ENCODE data around the gene IFNL1. TPM values are rescaled to one million over a fixed set of nuclear protein-coding genes. Genes with fewer than 3 reads are reported as not detected.

Gene IFNL1
- 1.0 and 1.1 TPM in 2 replicates for total RNA-seq (2022)
- percentile 38 among the genes with signal in this experiment for Bru-seq, nascent RNA
- percentile 27 among the genes with signal in this experiment for BruChase-seq, experiment 1, labeled RNA remaining after a 6-hour chase
- BruChase-seq, experiment 2, labeled RNA remaining after a 2-hour chase, result percentile 21 among the genes with signal in this experiment
- long read RNA-seq, partial matches to known transcripts, result 0 of 3 reads
- long read RNA-seq, other reads (novel, unspliced or antisense), result 0 of 3 reads

- intact Hi-C loops (cut with micrococcal nuclease; ENCODE audit: unreplicated experiment), result no loop called here
- H3K36me3 Mint-ChIP-seq (ENCODE audit: insufficient read depth, unreplicated experiment), result no peaks in the 10 kb centered on the region
- BruUV-seq (replicated peaks), result no TSS peak
- H3K4me1 Mint-ChIP-seq (ENCODE audit: low read depth, unreplicated experiment), result no peaks in the 10 kb centered on the region
- H3K27me3 Mint-ChIP-seq (ENCODE audit: unreplicated experiment), result peaks cover 72% of the 10 kb centered on the region
- no peaks in the 10 kb centered on the region for H3K9me3 Mint-ChIP-seq (ENCODE audit: low read depth, unreplicated experiment)
- CTCF ChIA-PET, result interaction anchor here (0.6 to 1.3 kb wide), 2 partner anchors 9 to 44 kb away, joined by 3 to 4 read pairs; no protein-coding TSS in a partner anchor
- H3K4me3 Mint-ChIP-seq (ENCODE audit: low read depth, unreplicated experiment), result no peak within 1 kb of the TSS
- no peak within 1 kb of the TSS for H3K27ac Mint-ChIP-seq (ENCODE audit: unreplicated experiment)
- no peak for TF ChIP-seq CTCF (IDR thresholded peaks at IDR 0.05; ENCODE audit: unreplicated experiment)
- peak; percentile 56 for DNase-seq
Observed at GRCh38 chr19:39296055-39296645, at the start of gene IFNL1. Gene IFNL1, plus strand, starts transcription at chr19:39296407. Its CDS starts 15 bp downstream, at chr19:39296422.

GRCh38 chr19:39246951-39247669, 49.1 kb upstream of the IFNL1 start:
- no peak for TF ChIP-seq CTCF (IDR thresholded peaks at IDR 0.05; ENCODE audit: unreplicated experiment)
- H3K27me3 Mint-ChIP-seq (ENCODE audit: unreplicated experiment), result peaks cover 72% of the 10 kb centered on the region
- no peak for DNase-seq
- no TSS peak for BruUV-seq (replicated peaks)
- intact Hi-C loops (cut with micrococcal nuclease; ENCODE audit: unreplicated experiment), result no loop called here
- no peaks in the 10 kb centered on the region for H3K9me3 Mint-ChIP-seq (ENCODE audit: low read depth, unreplicated experiment)
- no peaks in the 10 kb centered on the region for H3K4me1 Mint-ChIP-seq (ENCODE audit: low read depth, unreplicated experiment)
- no peak overlapping the region for H3K4me3 Mint-ChIP-seq (ENCODE audit: low read depth, unreplicated experiment)
- no peak overlapping the region for H3K27ac Mint-ChIP-seq (ENCODE audit: unreplicated experiment)
- no peaks in the 10 kb centered on the region for H3K36me3 Mint-ChIP-seq (ENCODE audit: insufficient read depth, unreplicated experiment)
- CTCF ChIA-PET, result interaction anchor here (0.7 kb wide), 1 partner anchor 9 kb away, joined by 5 read pairs; no protein-coding TSS in a partner anchor

DNA sequence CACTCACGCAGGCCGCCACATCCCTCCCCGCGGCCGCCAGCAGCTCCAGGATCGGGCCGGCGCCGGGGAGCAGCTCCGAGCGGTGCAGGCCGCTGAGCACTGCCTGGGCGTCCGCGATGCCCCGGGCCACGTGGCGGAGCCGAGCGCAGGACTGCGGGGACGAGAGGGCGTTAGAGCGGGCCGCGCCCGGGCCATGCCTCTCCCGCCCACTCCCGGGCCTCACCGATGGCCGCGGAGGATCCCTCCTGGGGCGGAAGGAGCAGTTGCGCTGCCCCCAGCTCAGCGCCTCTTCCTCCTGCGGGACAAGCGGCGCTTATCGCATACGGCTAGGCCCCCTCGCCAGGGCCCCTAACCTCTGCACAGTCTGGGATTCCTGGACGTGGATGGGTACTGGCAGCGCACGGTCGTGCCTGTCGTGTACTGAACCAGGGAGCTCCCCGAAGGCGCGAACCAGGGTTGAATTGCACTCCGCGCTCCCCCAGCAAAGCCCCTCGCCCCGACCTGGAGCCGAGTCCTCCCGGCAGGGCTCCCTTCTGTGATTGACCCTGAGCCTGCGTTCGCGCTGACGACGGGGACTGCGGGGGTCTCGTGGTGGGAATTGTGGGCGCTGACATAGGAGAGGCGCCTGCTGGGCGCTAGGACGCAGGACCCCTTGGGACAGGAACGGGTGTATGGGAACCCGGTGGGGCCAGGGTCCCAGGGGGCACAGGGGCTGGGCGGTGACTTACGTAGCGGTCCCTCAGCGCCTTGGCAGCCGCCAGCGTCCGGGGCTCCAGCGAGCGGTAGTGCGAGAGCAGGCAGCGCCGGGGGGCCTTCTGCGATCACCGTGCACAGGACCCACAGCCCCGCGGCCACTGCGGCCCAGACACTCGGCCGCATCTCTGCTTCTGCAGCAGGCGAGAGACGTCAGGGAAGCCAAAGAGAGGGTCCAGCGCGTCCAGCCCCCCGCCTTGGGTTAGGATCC, 48.2 kb upstream of the IFNL1 start:
- BruUV-seq (replicated peaks), result no TSS peak
- Mint-ChIP-seq H3K27ac (ENCODE audit: unreplicated experiment) (no peak overlapping the region), H3K4me3 (ENCODE audit: low read depth, unreplicated experiment) (no peak overlapping the region), H3K4me1 (ENCODE audit: low read depth, unreplicated experiment) (no peaks in the 10 kb centered on the region), H3K9me3 (ENCODE audit: low read depth, unreplicated experiment) (no peaks in the 10 kb centered on the region), H3K27me3 (ENCODE audit: unreplicated experiment) (peaks cover 81% of the 10 kb centered on the region), H3K36me3 (ENCODE audit: insufficient read depth, unreplicated experiment) (no peaks in the 10 kb centered on the region)
- no peak for TF ChIP-seq CTCF (IDR thresholded peaks at IDR 0.05; ENCODE audit: unreplicated experiment)
- intact Hi-C loops (cut with micrococcal nuclease; ENCODE audit: unreplicated experiment), result no loop called here
- no peak for DNase-seq
- CTCF ChIA-PET, result interaction anchor here (0.7 kb wide), 1 partner anchor 10 kb away, joined by 5 read pairs; no protein-coding TSS in a partner anchor

DNA sequence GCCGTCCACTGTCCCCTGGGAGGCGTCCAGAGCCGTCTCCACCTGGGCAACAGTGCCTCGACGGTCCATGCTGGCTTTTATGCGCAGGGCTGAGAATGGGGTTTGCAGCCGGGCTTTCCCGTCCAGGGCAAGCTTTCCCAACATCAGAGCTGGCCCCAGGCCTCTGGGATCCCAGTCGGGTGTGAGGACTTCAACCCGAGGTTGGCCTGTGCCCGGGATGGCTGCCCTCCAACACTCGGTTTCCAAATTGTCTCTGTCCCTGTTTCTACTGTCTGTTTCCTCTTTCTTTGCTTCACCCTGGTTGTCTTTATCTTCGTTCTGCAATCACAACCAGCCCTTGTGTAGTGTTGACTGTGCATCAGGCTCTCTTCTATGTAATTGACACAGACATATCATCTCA, 47.4 kb upstream of the IFNL1 start, which contains the start of gene IFNL4:
Gene IFNL4, minus strand, starts transcription at position 51 of the 400 bp plus-strand sequence.
- no peaks in the 10 kb centered on the region for H3K4me1 Mint-ChIP-seq (ENCODE audit: low read depth, unreplicated experiment)
- H3K4me3 Mint-ChIP-seq (ENCODE audit: low read depth, unreplicated experiment), result no peak within 1 kb of the TSS
- no peaks in the 10 kb centered on the region for H3K9me3 Mint-ChIP-seq (ENCODE audit: low read depth, unreplicated experiment)
- no peak within 1 kb of the TSS for H3K27ac Mint-ChIP-seq (ENCODE audit: unreplicated experiment)
- CTCF ChIA-PET, result no interaction called here
- no peak for TF ChIP-seq CTCF (IDR thresholded peaks at IDR 0.05; ENCODE audit: unreplicated experiment)
- intact Hi-C loops (cut with micrococcal nuclease; ENCODE audit: unreplicated experiment), result no loop called here
- DNase-seq, result no peak
- no peaks in the 10 kb centered on the region for H3K36me3 Mint-ChIP-seq (ENCODE audit: insufficient read depth, unreplicated experiment)
- BruUV-seq (replicated peaks), result no TSS peak
- H3K27me3 Mint-ChIP-seq (ENCODE audit: unreplicated experiment), result peaks cover 82% of the 10 kb centered on the region
